ENCODE measurements around the gene ADAT1. TPM values are rescaled to one million over a fixed set of nuclear protein-coding genes. Genes with fewer than 3 reads are reported as not detected.

The ADAT1 gene
- polyA plus RNA-seq, 3 donors, result 38.9 to 66.6 (median 57.7) TPM

DNA sequence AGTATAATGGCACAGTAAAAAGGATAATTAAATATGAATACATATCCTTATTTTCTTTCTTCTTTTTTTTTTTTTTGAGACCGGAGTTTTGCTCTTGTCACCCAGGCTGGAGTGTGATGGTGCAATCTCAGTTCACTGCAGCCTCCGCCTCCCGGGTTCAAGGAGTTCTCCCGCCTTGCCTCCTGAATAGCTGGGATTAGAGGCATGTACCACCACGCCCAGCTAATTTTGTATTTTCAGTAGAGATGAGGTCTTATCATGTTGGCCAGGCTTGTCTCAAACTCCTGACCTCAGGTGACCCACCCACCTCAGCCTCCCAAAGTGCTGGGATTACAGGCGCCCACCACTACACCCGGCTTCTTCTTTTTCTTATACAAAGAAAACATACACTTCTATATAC lies 44.9 kb downstream of the ADAT1 start:
- DNase-seq, result no peak

DNA sequence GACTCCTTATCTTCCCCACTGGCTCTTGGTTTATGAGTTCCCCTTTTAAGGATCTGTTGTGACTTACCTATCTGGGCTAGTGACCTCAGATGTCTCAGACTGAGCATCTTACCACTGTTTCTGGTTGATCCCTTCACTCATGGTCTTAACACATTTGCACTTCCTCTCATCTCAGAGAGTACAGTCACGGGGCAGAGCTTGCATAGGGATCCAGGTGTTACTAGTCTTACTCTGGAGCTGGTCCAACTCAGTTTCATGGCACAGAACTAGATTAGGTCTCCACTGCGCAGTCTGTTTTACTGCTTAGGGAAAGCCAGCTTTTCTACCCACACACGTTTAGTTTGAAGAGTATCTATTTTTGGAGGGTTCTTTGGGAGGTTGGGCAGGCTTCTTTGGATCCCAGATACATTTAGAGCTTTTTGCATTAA lies 46.7 kb downstream of the ADAT1 start:
- no peak for DNase-seq

DNA sequence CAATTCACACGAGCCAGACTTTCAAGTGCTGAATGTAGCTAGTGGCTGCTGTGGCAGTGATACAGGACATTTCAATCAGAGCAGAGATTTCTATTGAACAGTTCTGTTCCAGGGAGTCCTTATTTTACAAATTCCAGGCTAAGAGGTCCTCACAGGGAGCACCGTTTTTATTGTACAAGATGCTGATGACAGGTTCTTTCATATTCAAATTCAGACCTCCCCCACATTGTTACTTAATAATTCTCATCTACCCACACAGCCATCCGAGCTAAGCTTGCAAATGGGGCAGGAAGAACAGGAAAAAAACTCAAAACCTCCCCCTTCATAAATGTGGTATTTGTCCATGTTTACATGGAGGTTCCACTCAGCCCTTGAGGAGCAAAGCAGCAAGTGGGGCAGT lies 47.1 kb downstream of the ADAT1 start:
- no peak for DNase-seq

DNA sequence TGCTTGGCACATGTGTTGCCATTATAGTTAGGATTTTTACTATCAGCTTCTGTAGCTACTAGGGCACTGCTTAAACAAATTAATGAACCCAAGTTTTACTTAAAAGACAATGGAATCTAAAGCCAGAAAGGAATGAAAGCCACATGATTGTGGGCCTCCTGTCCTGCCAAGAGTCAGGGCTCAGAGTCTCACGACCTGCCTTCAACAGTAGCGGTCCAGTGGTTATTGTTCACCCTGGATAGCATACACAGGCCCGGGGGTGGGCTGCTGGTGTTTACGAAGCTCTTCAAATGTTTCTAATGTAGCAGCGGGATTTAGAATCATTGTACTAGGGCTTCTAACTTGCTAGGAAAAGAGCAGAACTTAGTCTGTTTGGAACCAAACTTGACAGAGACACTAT lies 49.1 kb downstream of the ADAT1 start:
- DNase-seq, result no peak

DNA sequence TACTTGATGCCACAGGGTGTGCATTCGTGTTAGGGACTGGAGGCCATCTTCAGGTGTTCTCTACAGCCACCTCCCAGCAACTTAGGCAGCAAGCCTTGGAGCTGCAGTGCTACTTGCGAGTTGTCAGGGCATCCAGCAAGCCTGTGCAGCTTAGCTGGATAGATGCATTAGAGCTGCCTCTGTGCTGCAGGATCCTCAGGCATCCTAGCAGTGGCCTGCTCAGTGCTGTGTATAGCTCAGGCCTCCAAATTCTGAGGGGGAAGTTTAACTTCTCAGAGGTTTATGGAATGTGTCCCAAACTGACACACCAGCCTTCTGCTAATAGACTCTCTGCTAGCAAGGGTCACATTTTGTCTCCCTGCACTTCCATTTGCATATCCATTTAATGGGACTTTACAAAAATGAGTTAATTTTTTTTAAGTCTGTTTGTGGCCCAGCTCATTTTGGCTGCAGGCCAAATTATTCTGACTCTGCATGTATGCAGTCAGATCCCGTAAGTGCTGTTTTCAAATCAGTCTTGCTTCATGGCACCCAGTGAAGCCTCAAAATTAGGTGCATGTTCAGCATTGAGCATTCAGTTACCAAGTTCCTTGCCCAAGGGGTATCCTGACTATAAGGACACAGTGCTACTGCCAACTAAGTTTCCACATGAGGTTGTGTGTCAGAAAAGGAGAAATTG lies 50.1 kb downstream of the ADAT1 start:
- no peak for DNase-seq

DNA sequence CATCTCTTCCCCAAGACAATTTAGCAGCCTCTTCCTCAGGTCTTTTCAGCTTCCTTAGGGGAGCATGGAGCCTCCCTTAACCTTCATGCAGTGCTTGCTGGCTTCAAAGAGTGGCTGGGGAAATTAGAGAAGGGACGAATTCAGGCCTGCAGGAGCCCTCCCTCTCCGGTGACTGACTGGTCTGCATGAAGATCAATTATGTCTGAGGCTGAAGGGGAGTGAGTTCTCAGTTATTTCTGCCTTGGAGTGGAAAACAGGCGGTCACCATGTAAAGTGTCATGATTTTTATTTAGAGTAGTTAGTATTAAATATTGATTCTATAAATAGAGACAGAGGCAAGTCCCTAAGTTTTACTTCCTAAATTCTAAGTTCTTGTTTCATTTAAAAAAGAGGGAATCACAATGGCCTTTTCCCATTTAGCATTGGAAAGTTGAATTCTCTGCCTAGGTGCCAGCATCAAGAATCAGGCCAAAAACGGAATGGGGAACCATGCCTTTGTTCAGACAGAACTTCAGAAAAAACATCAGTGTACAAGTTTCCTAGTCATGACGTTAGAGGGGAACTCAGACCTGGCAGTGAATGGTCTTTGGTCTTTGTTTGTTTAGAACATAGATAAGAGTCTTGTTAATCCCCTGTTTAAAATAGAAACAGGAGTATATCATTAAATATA lies 52.5 kb downstream of the ADAT1 start:
- DNase-seq, result no peak

DNA sequence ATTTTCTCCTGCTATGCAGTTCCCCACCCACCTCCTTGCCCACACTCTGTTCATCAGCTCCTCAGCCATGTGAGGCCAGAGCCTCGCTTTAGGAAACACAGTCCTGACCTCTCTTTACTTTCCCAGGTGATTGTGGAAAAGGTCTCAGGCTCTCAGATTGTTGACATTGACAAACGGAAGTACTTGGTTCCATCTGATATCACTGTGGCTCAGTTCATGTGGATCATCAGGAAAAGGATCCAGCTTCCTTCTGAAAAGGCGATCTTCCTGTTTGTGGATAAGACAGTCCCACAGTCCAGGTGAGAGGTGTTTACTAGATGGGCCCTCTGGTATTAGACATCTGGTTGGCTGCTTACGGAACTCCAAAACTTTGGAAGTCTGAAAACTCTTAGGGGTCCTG lies 55.2 kb downstream of the ADAT1 start:
- DNase-seq, result no peak

DNA sequence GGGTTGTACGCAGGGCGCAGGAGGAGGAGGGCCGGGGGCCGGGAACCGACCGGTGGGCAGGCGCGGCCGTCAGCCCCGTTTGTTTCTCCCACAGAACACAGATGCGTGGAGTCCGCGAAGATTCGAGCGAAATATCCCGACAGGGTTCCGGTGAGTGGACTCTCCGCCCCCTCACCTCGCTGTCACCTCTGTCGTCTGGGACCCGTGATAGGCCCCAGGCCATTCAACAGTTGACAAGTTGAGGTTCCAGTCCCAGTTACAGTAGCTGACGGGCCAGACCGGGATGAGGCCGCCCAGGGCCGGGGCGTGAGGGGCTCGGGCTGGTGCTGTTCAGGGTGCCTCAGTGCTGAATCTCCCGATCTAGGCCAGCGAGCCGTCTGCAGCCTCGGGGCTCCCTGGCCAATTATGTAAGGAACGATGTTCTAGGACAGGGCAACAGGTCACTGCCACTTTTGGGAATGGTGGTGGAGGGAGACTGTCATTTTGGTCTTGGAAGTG lies 56.3 kb downstream of the ADAT1 start:
- DNase-seq, result no peak

DNA sequence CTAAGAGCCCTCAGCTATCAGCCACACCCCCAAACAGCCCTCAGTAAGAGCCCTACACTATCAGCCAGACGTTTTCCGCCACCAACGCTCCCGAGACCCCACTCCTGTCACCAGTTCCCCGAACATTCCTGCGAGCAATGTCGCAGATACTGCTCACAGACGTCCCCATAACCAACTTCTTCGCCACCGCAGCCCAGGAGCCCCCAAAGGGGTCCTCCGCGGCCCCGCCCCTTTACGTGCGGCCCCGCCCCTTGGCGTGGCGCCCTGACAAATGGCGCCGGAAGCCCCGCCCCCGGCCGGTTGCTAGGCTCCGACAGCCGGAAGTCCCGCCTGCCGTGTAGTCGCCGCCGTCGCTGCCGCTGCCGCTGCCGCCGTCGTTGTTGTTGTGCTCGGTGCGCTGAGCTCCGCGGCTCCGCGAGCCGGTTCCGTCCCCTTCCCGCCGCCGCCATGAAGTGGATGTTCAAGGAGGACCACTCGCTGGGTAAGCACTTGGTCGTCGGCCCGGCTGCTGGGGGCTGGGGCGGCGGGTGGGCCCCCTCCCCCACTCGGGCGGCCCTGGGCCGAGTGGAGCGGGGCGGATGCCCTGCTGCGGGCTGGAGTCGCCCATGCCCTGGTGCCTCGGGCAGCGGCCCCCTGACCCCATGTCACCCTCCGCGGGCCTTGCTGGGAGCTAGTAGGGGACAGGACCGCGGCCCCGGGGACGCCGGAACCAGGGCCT lies 56.9 kb downstream of the ADAT1 start, which contains the start of gene GABARAPL2:
Gene GABARAPL2, plus strand, starts transcription at position 340 of the 718 bp plus-strand sequence. Its CDS starts 108 bp downstream, at position 448.
- DNase-seq, result peak; percentile 86

DNA sequence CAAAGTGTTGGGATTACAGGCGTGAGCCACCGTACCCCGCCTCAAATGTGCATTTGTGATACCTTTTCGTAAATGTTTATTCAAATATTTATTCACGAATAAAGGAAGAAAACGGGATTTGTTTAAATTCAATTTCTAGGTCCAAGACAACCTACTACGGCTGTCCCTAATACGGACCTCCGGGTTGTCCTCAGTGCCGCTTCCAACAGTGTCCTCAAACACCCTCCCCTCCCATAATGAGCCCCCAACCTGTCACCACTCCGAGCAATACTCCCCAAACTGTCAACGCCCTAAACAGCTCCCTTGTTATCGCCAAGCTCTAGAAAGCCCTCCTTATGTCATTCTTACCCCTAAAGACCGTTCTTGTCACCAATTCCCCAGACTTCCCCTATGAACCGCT lies 57.4 kb downstream of the ADAT1 start:
- no peak for DNase-seq

DNA sequence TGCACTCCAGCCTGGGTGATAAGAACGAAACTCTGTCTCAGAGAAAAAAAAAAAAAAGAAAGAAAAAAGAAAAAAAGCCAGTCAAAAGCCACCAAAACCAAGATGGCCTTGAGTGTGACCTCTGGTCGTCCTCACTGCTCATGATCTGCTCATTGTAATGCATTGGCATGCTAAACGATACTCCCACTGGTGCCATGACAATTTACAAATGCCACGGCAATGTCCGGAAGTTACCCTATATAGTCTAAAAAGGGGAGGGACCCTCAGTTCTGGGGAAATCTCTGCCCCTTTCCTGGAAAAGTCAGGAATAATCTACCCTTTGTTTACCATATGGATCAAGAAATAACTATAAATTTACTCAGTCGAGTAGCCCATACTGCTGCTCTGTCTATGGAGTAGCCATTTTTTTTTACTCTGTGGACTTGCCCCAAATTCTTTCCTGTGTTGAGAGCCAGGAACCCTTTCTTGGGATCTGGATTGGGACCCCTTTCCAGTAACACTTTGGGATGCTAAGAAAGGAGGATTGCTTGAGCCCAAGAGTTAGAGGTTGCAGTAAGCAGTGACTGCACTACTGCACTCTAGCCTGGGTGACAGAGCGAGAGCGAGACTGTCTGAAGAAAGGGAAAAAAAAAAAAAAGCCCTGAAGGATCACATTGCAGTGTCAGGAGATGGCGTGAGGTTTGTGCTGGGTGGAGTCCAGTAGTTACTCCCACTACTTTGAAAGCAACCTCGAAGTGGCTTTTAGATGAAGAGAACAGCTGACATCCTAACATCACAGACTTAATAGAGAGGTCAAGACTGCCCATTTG lies 63.3 kb downstream of the ADAT1 start:
- DNase-seq, result no peak

DNA sequence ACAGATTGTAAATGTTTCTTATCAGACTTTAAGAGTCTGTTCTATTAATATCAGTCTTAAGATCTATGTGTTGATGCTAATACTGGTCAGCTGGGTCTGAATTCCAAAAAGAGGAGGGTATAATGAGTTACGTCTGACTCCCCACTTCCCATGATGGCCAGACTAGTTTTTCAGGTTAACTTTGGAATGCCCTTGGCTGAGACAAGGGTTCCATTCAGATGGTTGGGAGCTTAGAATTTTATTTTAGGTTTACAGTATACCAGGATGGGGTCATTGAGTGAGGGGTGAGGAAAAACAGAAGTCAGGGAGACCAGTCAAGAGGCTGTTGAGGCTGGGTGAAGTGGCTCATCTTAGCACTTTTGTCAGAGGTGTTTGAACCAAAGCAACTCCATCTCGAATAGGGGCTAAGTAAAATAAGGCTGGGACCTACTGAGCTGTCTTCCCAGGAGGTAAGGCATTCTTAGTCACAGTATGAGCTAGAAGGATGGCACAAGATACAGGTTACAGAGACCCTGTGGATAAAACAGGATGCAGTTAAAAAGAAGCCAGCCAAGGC lies 64.2 kb downstream of the ADAT1 start:
- DNase-seq, result no peak

DNA sequence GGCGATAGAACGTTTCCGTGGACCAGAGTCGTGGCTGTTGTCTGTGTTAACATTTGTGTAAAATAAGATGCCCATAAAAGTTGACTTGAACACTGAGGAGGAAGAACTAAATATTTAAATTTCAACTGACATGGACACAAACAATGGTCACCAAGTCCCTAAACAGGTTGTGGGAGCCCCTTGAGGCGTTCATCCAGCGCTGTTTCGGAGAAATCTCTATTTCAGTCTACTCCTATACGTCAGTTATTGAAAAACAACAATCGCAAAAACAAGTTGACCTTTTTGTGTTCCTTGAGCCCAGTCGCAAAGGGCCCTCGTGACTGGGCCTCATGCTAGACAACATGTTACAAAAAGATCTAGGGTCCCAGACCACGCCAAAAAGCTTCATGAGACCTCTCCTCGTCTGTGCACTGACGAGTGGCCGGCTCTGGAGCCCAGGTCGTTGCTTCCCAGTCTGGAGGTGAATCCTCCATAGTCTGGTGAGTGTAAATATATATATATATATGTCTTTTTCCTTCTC lies 66.6 kb downstream of the ADAT1 start:
- DNase-seq, result no peak

DNA sequence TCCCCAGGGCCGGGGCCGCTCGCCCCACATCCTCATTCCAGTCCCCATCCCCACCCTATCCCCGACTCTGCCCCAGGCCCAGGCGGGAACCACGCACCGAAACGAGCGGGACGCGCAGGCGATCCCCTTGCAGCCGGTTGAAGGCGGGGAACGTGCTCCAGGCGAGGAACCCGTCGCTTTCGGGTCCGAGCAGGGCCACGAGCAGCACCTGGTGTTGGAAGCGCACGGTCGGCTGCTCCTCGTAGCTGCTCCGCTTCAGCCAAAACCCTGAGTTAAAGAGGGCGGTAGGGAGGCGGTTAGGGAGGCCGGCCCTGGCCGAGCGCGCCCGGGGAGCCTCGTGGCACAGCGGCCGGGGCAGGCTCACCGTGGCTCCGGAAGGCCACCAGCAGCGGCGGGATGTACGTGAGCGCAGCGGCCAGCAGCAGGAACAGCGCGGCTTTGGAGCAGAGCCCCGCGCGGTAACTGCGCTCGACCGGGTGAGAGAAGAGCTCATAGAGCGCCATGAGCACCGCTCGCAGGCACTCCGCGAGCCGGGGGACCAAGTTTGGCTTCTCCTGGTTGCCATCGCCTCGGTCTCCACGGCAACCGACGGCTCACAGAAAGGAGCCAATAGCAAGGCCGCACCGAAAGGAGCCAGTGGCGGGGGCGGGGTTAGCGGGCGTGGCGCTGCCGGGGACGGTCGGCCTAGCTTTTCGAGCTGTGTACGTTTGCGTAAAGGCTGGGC lies 67.2 kb downstream of the ADAT1 start, which contains the start of gene TMEM231:
Gene TMEM231, minus strand, starts transcription at position 546 of the 724 bp plus-strand sequence. Its CDS starts 43 bp downstream, at position 503.
- DNase-seq, result peak; percentile 94

DNA sequence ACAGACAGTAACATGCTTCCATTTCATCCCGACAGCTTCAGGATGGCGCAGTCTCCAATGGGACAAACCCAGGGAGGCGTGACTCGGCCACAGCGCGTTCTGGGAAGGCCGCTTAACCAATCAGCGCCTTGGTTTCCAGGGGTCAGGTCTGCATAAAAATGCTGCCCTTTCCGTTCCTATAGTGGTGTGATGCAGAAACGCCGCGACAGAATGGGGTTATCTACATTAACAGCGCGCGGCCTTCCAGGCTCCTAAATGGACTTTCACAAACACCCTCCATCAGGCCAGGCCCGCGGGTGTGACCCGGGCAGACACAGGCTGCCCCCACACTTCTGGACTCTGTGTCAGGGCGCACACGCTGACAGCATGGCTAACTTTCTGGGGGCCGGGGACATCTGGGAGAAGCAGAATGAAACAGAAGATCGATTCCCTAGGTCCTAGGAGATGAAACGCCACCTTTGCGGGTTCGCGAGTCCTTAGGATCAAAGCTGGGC lies 67.8 kb downstream of the ADAT1 start:
- peak; percentile 91 for DNase-seq

DNA sequence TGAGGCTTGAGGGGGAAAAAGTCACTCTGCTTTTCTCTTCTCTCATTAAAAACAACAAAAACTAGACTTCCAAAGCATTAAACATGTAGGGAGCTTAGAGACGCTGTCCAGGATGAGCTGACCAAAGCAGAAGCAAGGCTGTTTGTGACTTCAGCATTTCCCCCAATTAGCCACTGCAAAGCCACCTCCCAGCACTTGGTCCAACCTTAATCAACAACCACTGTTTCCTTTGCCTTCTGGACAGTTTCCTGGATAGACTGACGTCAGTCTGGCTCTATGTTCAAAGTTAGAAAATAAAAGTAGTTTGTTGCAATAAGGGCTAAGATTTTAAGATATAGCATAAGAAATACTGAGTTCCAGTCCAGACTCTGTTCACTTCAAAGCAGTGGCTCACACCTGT lies 70.1 kb downstream of the ADAT1 start:
- DNase-seq, result no peak

DNA sequence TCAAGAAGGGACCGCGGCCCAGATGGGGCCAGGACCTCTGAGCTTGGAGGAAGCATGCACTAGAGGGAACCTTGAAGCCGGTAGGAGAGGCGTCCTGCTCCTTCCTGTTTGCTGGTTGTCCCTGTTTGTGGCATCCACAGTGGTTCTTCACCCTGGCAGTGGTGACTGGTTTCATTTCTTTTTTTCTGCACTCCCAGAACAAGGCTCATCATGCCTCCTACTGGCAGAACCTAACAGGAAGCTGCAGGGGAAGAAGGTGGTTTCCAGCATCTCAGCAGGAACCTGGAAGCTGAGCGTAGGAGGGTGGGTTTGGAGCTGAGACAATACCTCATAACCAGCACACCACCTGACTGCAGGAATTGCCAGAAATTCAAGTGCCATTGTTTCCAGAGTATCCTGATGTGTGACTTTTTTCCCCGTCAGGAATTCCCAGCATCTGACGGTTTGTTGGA lies 72.8 kb downstream of the ADAT1 start:
- no peak for DNase-seq
